Ammon's horn (tissue), 1 donor: Measurements from ENCODE around the gene JUNB.

Experiments used
- DNase-seq: peaks from one replicate; pipeline ENCODE4 v3.0.0-alpha.2; 2016; ENCODE audit warnings: low spot score

Gene JUNB

DNA sequence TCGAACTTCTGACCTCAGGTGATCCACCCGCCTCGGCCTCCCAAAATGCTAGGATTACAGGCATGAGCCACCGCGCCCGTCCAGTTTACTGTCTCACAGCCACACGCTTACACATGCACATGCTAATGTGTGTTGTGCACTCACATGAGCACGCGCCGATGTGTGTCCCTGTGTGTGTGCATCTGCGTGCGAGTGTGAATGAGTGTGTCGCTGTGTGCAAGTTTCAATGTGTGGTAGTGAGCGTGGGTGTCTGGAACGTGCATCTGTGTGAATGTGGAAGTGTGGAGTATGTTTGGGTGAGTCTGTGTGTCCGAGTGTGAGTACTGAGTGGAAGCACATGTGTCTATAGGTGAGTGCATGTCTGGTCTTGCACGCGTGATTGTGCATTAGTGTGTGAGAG lies 51.2 kb downstream of the JUNB start:
- no peak for DNase-seq
